H1 (cell line): Measurements from ENCODE around the gene NFIA. TPM values are rescaled to one million over a fixed set of nuclear protein-coding genes. Genes with fewer than 3 reads are reported as not detected.

Experiments
- CTCF ChIA-PET: fragments of 300-600 bp; sonication (Branson Sonifier 250); formaldehyde crosslinking; loops from one replicate; lab custom pipeline; 2021; ENCODE audit not compliant: partially characterized antibody; lab: Charles Lee
- POLR2A ChIA-PET: fragments of 300-600 bp; sonication (Branson Sonifier 250); formaldehyde crosslinking; loops from one replicate; lab custom pipeline; 2021; ENCODE audit warnings: inconsistent platforms; ENCODE audit not compliant: partially characterized antibody; lab: Charles Lee
- DNase-seq, 2 experiments: peaks; one replicate each; pipeline versions ENCODE4 v3.0.0 to v3.0.0-alpha.2; 2010 to 2022; ENCODE audit warnings: low spot score in 2 of 2, low read depth in 1 of 2, mixed read lengths in 1 of 2
- FAIRE-seq: peaks from 2 replicates; lab custom pipeline; 2011; peaks lifted over from hg19 to GRCh38; lab: Jason Lieb, UNC
- H2AFZ ChIP-seq: 2 replicates; pipeline ENCODE4 v1.8.1; 2012; ENCODE audit warnings: low read length, inconsistent platforms
- H2AK5ac ChIP-seq: 2 replicates; pipeline ENCODE4 v1.6.1; 2013; ENCODE audit warnings: low read depth, low read length
- H2BK120ac ChIP-seq: replicated peaks from 2 replicates; pipeline ENCODE3; 2013; ENCODE audit warnings: low read depth, low read length, inconsistent platforms
- H2BK12ac ChIP-seq: 2 replicates; pipeline ENCODE4 v1.6.1; 2013; ENCODE audit warnings: low read depth, low read length
- H2BK15ac ChIP-seq: 2 replicates; pipeline ENCODE4 v1.6.1; 2013; ENCODE audit warnings: low read length
- H2BK20ac ChIP-seq: 2 replicates; pipeline ENCODE4 v1.6.1; 2013; ENCODE audit warnings: low read length
- H2BK5ac ChIP-seq: 2 replicates; pipeline ENCODE4 v1.6.1; 2013; ENCODE audit warnings: low read depth, low read length
- H3K14ac ChIP-seq: 2 replicates; pipeline ENCODE4 v1.6.1; 2013; ENCODE audit warnings: inconsistent platforms; ENCODE audit not compliant: insufficient read length
- H3K18ac ChIP-seq: 2 replicates; pipeline ENCODE4 v1.6.1; 2013; ENCODE audit warnings: low read length; ENCODE audit errors: extremely low read depth
- H3K23ac ChIP-seq: 2 replicates; pipeline ENCODE4 v1.6.1; 2013; ENCODE audit warnings: inconsistent platforms; ENCODE audit not compliant: insufficient read length
- H3K23me2 ChIP-seq: 2 replicates; pipeline ENCODE4 v1.6.1; 2013; ENCODE audit warnings: low read depth, low read length
- H3K27ac ChIP-seq: 2 replicates; pipeline ENCODE4 v1.6.1; 2011; ENCODE audit warnings: low read depth, low read length, inconsistent platforms
- H3K27me3 ChIP-seq, 4 experiments: replicated peaks in 1 of 4; 1 replicate in 1 of 4; 2 replicates in 3 of 4; pipeline versions ENCODE4 v1.6.1 to v1.8.1; 2011 to 2013; ENCODE audit warnings: low read length in 3 of 4, mild to moderate bottlenecking in 3 of 4, inconsistent platforms in 2 of 4, mixed read lengths in 2 of 4, moderate library complexity in 1 of 4; ENCODE audit not compliant: control insufficient read depth in 3 of 4, insufficient read depth in 3 of 4; ENCODE audit errors: extremely low read depth in 1 of 4
- H3K36me3 ChIP-seq, 4 experiments: 2 replicates each; pipeline versions ENCODE4 v1.6.1 to v1.8.1; 2011 to 2013; ENCODE audit warnings: mild to moderate bottlenecking in 4 of 4, low read length in 3 of 4, moderate library complexity in 2 of 4, control low read depth in 1 of 4, inconsistent platforms in 1 of 4; ENCODE audit not compliant: insufficient read depth in 4 of 4, control insufficient read depth in 2 of 4
- H3K4ac ChIP-seq: replicated peaks from 2 replicates; pipeline ENCODE3; 2013; ENCODE audit warnings: low read length, low read depth, mixed read lengths, inconsistent platforms; ENCODE audit not compliant: insufficient read length
- H3K4me1 ChIP-seq, 4 experiments: replicated peaks in 1 of 4; 1 replicate in 1 of 4; 2 replicates in 3 of 4; pipeline versions ENCODE4 v1.6.1 to v1.8.1; 2011 to 2013; ENCODE audit warnings: low read length in 3 of 4, inconsistent platforms in 2 of 4, mixed read lengths in 1 of 4; ENCODE audit not compliant: insufficient read depth in 4 of 4, control insufficient read depth in 3 of 4
- H3K4me2 ChIP-seq, 2 experiments: 2 replicates each; pipeline versions ENCODE4 v1.6.1 to v1.8.1; 2011 to 2013; ENCODE audit warnings: low read depth in 2 of 2, low read length in 2 of 2, control low read depth in 1 of 2, inconsistent platforms in 1 of 2, mild to moderate bottlenecking in 1 of 2; ENCODE audit not compliant: insufficient read depth in 1 of 2
- H3K4me3 ChIP-seq, 4 experiments: fragments of 200-600, 300-600 bp in 1 of 4; sonication (generic), shearing (Covaris generic), sonication (Bioruptor Twin) in 1 of 4; 2 replicates each; pipeline versions ENCODE4 v1.5.1 to v1.8.1; 2011 to 2016; ENCODE audit warnings: low read length in 4 of 4, low read depth in 3 of 4, control low read depth in 2 of 4, inconsistent platforms in 2 of 4, mild to moderate bottlenecking in 2 of 4, mixed read lengths in 1 of 4, moderate library complexity in 1 of 4; ENCODE audit not compliant: insufficient read depth in 2 of 4; ENCODE audit errors: extremely low read depth in 1 of 4
- H3K56ac ChIP-seq: replicated peaks from 2 replicates; pipeline ENCODE3; 2013; ENCODE audit warnings: low read depth, mild to moderate bottlenecking, mixed read lengths, low read length, inconsistent platforms; ENCODE audit not compliant: insufficient read length
- H3K79me1 ChIP-seq: 2 replicates; pipeline ENCODE4 v1.6.1; 2013; ENCODE audit warnings: low read depth, low read length, control low read depth
- H3K79me2 ChIP-seq, 2 experiments: 2 replicates each; pipeline versions ENCODE4 v1.6.1 to v1.8.1; 2012 to 2013; ENCODE audit warnings: low read length in 2 of 2, mild to moderate bottlenecking in 2 of 2, inconsistent platforms in 1 of 2; ENCODE audit not compliant: insufficient read depth in 2 of 2, control insufficient read depth in 1 of 2
- H3K9ac ChIP-seq, 4 experiments: replicated peaks in 1 of 4; 1 replicate in 1 of 4; 2 replicates in 3 of 4; pipeline versions ENCODE4 v1.6.1 to v1.8.1; 2011 to 2013; ENCODE audit warnings: low read depth in 3 of 4, low read length in 3 of 4, control low read depth in 2 of 4, mild to moderate bottlenecking in 2 of 4, moderate library complexity in 2 of 4, inconsistent platforms in 1 of 4; ENCODE audit errors: extremely low read depth in 1 of 4
- H3K9me3 ChIP-seq, 2 experiments: 2 replicates each; pipeline versions ENCODE4 v1.6.1 to v1.8.1; 2012 to 2013; ENCODE audit warnings: mild to moderate bottlenecking in 2 of 2, moderate library complexity in 2 of 2, control low read depth in 1 of 2, inconsistent platforms in 1 of 2, low read depth in 1 of 2, low read length in 1 of 2, mixed read lengths in 1 of 2; ENCODE audit not compliant: insufficient read depth in 2 of 2
- H4K20me1 ChIP-seq, 2 experiments: replicated peaks in 1 of 2; 2 replicates each; pipeline versions ENCODE3 to v1.8.1; 2011 to 2013; ENCODE audit warnings: inconsistent platforms in 2 of 2, low read length in 2 of 2, mild to moderate bottlenecking in 1 of 2; ENCODE audit not compliant: insufficient read depth in 2 of 2, control insufficient read depth in 1 of 2
- H4K5ac ChIP-seq: 2 replicates; pipeline ENCODE4 v1.6.1; 2013; ENCODE audit warnings: low read length, low read depth, mixed read lengths, inconsistent platforms; ENCODE audit not compliant: insufficient read length
- H4K8ac ChIP-seq: 2 replicates; pipeline ENCODE4 v1.8.0; 2013; ENCODE audit warnings: mild to moderate bottlenecking, moderate library complexity, low read length, inconsistent platforms; ENCODE audit not compliant: insufficient read depth; ENCODE audit errors: extremely low read depth
- H4K91ac ChIP-seq: replicated peaks from 2 replicates; pipeline ENCODE3; 2013; ENCODE audit warnings: low read length, mixed read lengths, inconsistent platforms; ENCODE audit not compliant: insufficient read length
- ASH2L ChIP-seq: fragments of 200-600, 300-600 bp; sonication (generic); IDR thresholded peaks from one replicate; pipeline ENCODE4 v1.7.1; 2017; ENCODE audit warnings: low read length
- BCL11A ChIP-seq, 2 experiments: IDR thresholded peaks; one replicate each; pipeline ENCODE4 v1.6.1; 2011; ENCODE audit warnings: low read depth in 2 of 2, low read length in 2 of 2, mild to moderate bottlenecking in 2 of 2
- CBX5 ChIP-seq: fragments of 300-800, 300-1000 bp; sonication (generic); IDR thresholded peaks from 2 replicates; pipeline ENCODE4 v1.7.1; 2016; ENCODE audit warnings: antibody characterized with exemption, low read length, low read depth
- CHD1 ChIP-seq: IDR thresholded peaks from 2 replicates; pipeline ENCODE4 v1.6.1; 2012; ENCODE audit warnings: low read depth, low read length, improper control_type of control experiment
- GTF2F1 ChIP-seq: IDR thresholded peaks from 2 replicates; pipeline ENCODE4 v1.6.1; 2012; ENCODE audit warnings: low read depth, low read length, improper control_type of control experiment, borderline replicate concordance
- SIRT6 ChIP-seq: IDR thresholded peaks from one replicate; pipeline ENCODE4 v1.7.1; 2012; ENCODE audit warnings: low read length, inconsistent platforms
- USF2 ChIP-seq: IDR thresholded peaks from 2 replicates; pipeline ENCODE4 v1.6.1; 2011; ENCODE audit warnings: low read length, improper control_type of control experiment
- WGBS, 2 experiments: shearing (Covaris generic) in 1 of 2; methylation state at CpG; one replicate each; pipeline versions ENCODE4 v1.1.6 to v1.1.7; 2013 to 2015; ENCODE audit warnings: low lambda C conversion rate in 2 of 2, mixed read lengths in 2 of 2, inconsistent platforms in 1 of 2, low coverage in 1 of 2, missing lambda C conversion rate in 1 of 2; ENCODE audit not compliant: insufficient replicate concordance in 2 of 2, insufficient coverage in 1 of 2, insufficient read length in 1 of 2; ENCODE audit errors: extremely low coverage in 1 of 2, missing lambda C conversion rate in 1 of 2; 5-methylcytosine and 5-hydroxymethylcytosine counted together
- polyA plus RNA-seq, 7 experiments: library from polyadenylated mRNA; depleted of rRNA in 3 of 7; stranded (reverse) in 5 of 7; unstranded in 2 of 7; fragments of >200 nt in 5 of 7; fragments of 200-250 nt in 2 of 7; gene quantifications; 1 replicate in 5 of 7; 2 replicates in 1 of 7; 4 replicates in 1 of 7; pipeline versions ENCODE4 v1.2.1 to v1.2.3, GENCODE V29; 2011 to 2013; ENCODE audit warnings: missing spikeins in 2 of 7, mixed read lengths in 2 of 7
- total RNA-seq: library from RNA; stranded (reverse); fragmentation: NEBNext Ultra II Directional; extraction: Animal tissue kit (Norgen Biotek cat#: 25700); gene quantifications from 2 replicates; pipeline ENCODE4 v1.2.1, GENCODE V29; 2021

Gene NFIA
- total and polyA plus RNA-seq, 2 of the 8 experiments (the other 6 are each of a cell fraction or from before 2014, with no cell fraction given), result 1.8 to 2.3 TPM

GRCh38 chr1:61480273-61480935 lies 398.0 kb downstream of the NFIA start:
- Histone ChIP-seq H3K9me3 (no peaks in the 10 kb centered on the region), H3K27ac (no peak overlapping the region), H2BK5ac (no peak overlapping the region), H2BK20ac (no peak overlapping the region), H2BK15ac (no peak overlapping the region), H2AK5ac (no peak overlapping the region), H3K23me2 (no peaks in the 10 kb centered on the region), H3K9ac (no peak overlapping the region), H3K27me3 (peaks cover 35 to 62% (median 57%) of the 10 kb centered on the region in 4 experiments), H2BK12ac (no peak overlapping the region), H4K5ac (no peak overlapping the region), H3K79me2 (no peaks in the 10 kb centered on the region), H2BK120ac (no peak overlapping the region), H3K56ac (no peak overlapping the region), H4K20me1 (peaks cover 0 to 5% of the 10 kb centered on the region in 2 experiments), H3K23ac (no peak overlapping the region), H3K4me1 (peaks cover 2 to 8% (median 3%) of the 10 kb centered on the region in 4 experiments; a peak in 3 of 7 replicates), H3K18ac (no peak overlapping the region), H3K14ac (no peak overlapping the region), H4K8ac (no peak overlapping the region), H3K4me2 (no peak overlapping the region), H2AFZ (no peak overlapping the region), H4K91ac (no peak overlapping the region)
- POLR2A ChIA-PET, result no interaction called here
- DNase-seq, result no peak
- 90% methylated on average over 4 of the region's 4 CpGs; no CpG with 5 or more reads in 1 of the 2 experiments for WGBS, 2 experiments
- CTCF ChIA-PET, result interaction anchor here (0.6 to 1.1 kb wide), 3 partner anchors 43 to 650 kb away, joined by 3 to 4 read pairs (median 3); no protein-coding TSS in a partner anchor
- TF ChIP-seq ASH2L (no peak), USF2 (no peak), SIRT6 (no peak), CBX5 (no peak), BCL11A (IDR thresholded peaks at IDR 0.05; ENCODE audit: low read depth in 2 of 2, low read length in 2 of 2) (no peak), GTF2F1 (no peak), CHD1 (no peak)
- TF ChIP-seq, all 59 proteins: peak for 0
- Histone ChIP-seq H3K4ac (no peak overlapping the region), H3K36me3 (no peaks in the 10 kb centered on the region), H3K4me3 (no peak overlapping the region), H3K79me1 (no peaks in the 10 kb centered on the region)
- no peak for FAIRE-seq
